Panc1 (cell line): ENCODE measurements around the gene PSAP. TPM values are rescaled to one million over a fixed set of nuclear protein-coding genes. Genes with fewer than 3 reads are reported as not detected.

Experiments
- ATAC-seq: fragments of 200-7000 bp; cut with Tn5 transposase; 2 replicates; pipeline ENCODE4 v1.9.1; 2020; ENCODE audit warnings: mild to moderate bottlenecking, moderate library complexity
- BruUV-seq: library from RNA; stranded (reverse); fragments of 400-500 nt; replicated peaks from 2 replicates; lab custom pipeline; 2021; lab: Mats Ljungman, UMichigan
- CTCF ChIA-PET: fragments of 300-600 bp; sonication (Branson Sonifier 250); formaldehyde crosslinking; loops from one replicate; lab custom pipeline; 2022; ENCODE audit warnings: antibody characterized with exemption; lab: Charles Lee
- POLR2A ChIA-PET: fragments of 300-600 bp; sonication (Branson Sonifier 250); formaldehyde crosslinking; loops from one replicate; lab custom pipeline; 2022; ENCODE audit warnings: antibody characterized with exemption; lab: Charles Lee
- DNase-seq: peaks from one replicate; pipeline ENCODE4 v3.0.0-alpha.2; 2010; ENCODE audit warnings: low read depth, low spot score
- H3K27ac ChIP-seq: 2 replicates; pipeline ENCODE4 v1.5.1; 2011; ENCODE audit warnings: mild to moderate bottlenecking, low read length, inconsistent platforms
- H3K27me3 ChIP-seq: fragments of 200-500 bp; sonication (Bioruptor generic); 2 replicates; pipeline ENCODE4 v1.6.0; 2014; ENCODE audit warnings: low read length, inconsistent platforms; ENCODE audit not compliant: control insufficient read depth, insufficient read depth
- H3K36me3 ChIP-seq: fragments of 200-500 bp; sonication (Bioruptor generic); 2 replicates; pipeline ENCODE4 v1.5.1; 2014; ENCODE audit warnings: inconsistent platforms, mild to moderate bottlenecking, low read length, moderate library complexity; ENCODE audit not compliant: control insufficient read depth, insufficient read depth
- H3K4me1 ChIP-seq: 2 replicates; pipeline ENCODE4 v1.5.1; 2011; ENCODE audit warnings: inconsistent platforms, mild to moderate bottlenecking, low read length, moderate library complexity; ENCODE audit not compliant: control insufficient read depth, insufficient read depth
- H3K4me3 ChIP-seq, 2 experiments: 2 replicates each; pipeline ENCODE4 v1.5.1; 2011 to 2012; ENCODE audit warnings: low read depth in 2 of 2, low read length in 2 of 2, mild to moderate bottlenecking in 2 of 2, inconsistent platforms in 1 of 2, moderate library complexity in 1 of 2
- H3K9me3 ChIP-seq: fragments of 200-500 bp; sonication (Bioruptor generic); 2 replicates; pipeline ENCODE4 v1.5.1; 2014; ENCODE audit warnings: low read depth, mild to moderate bottlenecking, inconsistent platforms, low read length, moderate library complexity; ENCODE audit not compliant: control insufficient read depth, insufficient read depth
- POLR2AphosphoS5 ChIP-seq: IDR thresholded peaks from 2 replicates; pipeline ENCODE4 v1.6.1; 2012; ENCODE audit warnings: mild to moderate bottlenecking, low read depth, low read length, moderate library complexity
- SIN3A ChIP-seq: IDR thresholded peaks from 2 replicates; pipeline ENCODE4 v1.6.1; 2012; ENCODE audit warnings: low read depth, mild to moderate bottlenecking, low read length, moderate library complexity, borderline replicate concordance; ENCODE audit not compliant: insufficient read depth
- TCF7L2 ChIP-seq: IDR thresholded peaks from 2 replicates; pipeline ENCODE4 v1.6.1; 2011; ENCODE audit warnings: mild to moderate bottlenecking, low read depth, low read length, inconsistent platforms
- in situ Hi-C: cut with HindIII; loops from 2 replicates; pipeline ENCODE4 v1.10.0; 2016; ENCODE audit warnings: low sequenced_read_pairs, low pct_unique_long_range_greater_than_20kb
- intact Hi-C: fragments of 100-400 bp; cut with micrococcal nuclease; formaldehyde crosslinking; loops from one replicate; pipeline ENCODE4 v1.10.0; 2022; ENCODE audit not compliant: unreplicated experiment
- total RNA-seq: library from RNA; stranded (reverse); gene quantifications from one replicate; pipeline ENCODE4 v1.2.1, GENCODE V29; 2021; ENCODE audit not compliant: unreplicated experiment
- TF ChIP-seq, protein P1 (sequence below), 2 experiments: IDR thresholded peaks; 2 replicates each; pipeline ENCODE4 v1.6.1; 2011 to 2012; ENCODE audit warnings: low read depth in 2 of 2, control low read depth in 1 of 2, low read length in 1 of 2, mild to moderate bottlenecking in 1 of 2, moderate library complexity in 1 of 2; ENCODE audit not compliant: insufficient read depth in 1 of 2
- TF ChIP-seq, protein P2 (sequence below): fragments of 450-650 bp; IDR thresholded peaks from 2 replicates; pipeline ENCODE4 v1.5.1; 2017; ENCODE audit warnings: mild to moderate bottlenecking

PSAP gene
- total RNA-seq, 1 experiment from 2014 or later = 3,649 TPM

DNA sequence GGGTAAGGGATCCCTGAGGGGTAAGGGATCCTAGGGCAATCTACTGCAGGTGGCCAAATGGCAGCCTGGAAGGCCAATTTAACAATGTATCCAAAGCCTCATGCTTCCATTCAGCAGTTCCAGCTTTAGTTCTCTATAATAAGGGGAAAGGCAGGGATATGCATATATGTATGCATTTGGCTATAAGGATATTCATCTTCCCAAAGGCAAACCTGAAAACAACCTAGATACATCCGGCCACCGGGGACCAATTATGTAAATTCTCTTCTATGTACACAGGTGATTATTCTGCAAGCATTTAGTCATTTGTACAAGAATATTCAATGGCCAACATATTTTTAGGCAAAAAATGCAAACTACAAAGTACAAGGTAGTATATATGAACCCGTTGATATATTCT is 26.7 kb downstream of the PSAP start:
- Histone ChIP-seq H3K36me3 (peaks cover 84% of the 10 kb centered on the region), H3K27me3 (no peaks in the 10 kb centered on the region), H3K4me3 (no peak overlapping the region), H3K27ac (no peak overlapping the region), H3K9me3 (no peaks in the 10 kb centered on the region), H3K4me1 (no peaks in the 10 kb centered on the region)
- DNase-seq = no peak
- no peak for TF ChIP-seq TCF7L2
- no peak for TF ChIP-seq SIN3A
- TF ChIP-seq POLR2AphosphoS5 = no peak; the same call in 1 of the 2 replicates
- TF ChIP-seq, protein P1, sequence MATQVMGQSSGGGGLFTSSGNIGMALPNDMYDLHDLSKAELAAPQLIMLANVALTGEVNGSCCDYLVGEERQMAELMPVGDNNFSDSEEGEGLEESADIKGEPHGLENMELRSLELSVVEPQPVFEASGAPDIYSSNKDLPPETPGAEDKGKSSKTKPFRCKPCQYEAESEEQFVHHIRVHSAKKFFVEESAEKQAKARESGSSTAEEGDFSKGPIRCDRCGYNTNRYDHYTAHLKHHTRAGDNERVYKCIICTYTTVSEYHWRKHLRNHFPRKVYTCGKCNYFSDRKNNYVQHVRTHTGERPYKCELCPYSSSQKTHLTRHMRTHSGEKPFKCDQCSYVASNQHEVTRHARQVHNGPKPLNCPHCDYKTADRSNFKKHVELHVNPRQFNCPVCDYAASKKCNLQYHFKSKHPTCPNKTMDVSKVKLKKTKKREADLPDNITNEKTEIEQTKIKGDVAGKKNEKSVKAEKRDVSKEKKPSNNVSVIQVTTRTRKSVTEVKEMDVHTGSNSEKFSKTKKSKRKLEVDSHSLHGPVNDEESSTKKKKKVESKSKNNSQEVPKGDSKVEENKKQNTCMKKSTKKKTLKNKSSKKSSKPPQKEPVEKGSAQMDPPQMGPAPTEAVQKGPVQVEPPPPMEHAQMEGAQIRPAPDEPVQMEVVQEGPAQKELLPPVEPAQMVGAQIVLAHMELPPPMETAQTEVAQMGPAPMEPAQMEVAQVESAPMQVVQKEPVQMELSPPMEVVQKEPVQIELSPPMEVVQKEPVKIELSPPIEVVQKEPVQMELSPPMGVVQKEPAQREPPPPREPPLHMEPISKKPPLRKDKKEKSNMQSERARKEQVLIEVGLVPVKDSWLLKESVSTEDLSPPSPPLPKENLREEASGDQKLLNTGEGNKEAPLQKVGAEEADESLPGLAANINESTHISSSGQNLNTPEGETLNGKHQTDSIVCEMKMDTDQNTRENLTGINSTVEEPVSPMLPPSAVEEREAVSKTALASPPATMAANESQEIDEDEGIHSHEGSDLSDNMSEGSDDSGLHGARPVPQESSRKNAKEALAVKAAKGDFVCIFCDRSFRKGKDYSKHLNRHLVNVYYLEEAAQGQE (IDR thresholded peaks at IDR 0.05; ENCODE audit: insufficient read depth in 1 of 2, low read depth in 2 of 2, low read length in 1 of 2) = no peak
- TF ChIP-seq, protein P2, sequence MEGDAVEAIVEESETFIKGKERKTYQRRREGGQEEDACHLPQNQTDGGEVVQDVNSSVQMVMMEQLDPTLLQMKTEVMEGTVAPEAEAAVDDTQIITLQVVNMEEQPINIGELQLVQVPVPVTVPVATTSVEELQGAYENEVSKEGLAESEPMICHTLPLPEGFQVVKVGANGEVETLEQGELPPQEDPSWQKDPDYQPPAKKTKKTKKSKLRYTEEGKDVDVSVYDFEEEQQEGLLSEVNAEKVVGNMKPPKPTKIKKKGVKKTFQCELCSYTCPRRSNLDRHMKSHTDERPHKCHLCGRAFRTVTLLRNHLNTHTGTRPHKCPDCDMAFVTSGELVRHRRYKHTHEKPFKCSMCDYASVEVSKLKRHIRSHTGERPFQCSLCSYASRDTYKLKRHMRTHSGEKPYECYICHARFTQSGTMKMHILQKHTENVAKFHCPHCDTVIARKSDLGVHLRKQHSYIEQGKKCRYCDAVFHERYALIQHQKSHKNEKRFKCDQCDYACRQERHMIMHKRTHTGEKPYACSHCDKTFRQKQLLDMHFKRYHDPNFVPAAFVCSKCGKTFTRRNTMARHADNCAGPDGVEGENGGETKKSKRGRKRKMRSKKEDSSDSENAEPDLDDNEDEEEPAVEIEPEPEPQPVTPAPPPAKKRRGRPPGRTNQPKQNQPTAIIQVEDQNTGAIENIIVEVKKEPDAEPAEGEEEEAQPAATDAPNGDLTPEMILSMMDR = no peak
- BruUV-seq = TSS peak; percentile 33
- intact Hi-C loops (no loop called here), in situ Hi-C loops (no loop called here)
- no peak for ATAC-seq
- ChIA-PET POLR2A (no interaction called here), CTCF (no interaction called here)

DNA sequence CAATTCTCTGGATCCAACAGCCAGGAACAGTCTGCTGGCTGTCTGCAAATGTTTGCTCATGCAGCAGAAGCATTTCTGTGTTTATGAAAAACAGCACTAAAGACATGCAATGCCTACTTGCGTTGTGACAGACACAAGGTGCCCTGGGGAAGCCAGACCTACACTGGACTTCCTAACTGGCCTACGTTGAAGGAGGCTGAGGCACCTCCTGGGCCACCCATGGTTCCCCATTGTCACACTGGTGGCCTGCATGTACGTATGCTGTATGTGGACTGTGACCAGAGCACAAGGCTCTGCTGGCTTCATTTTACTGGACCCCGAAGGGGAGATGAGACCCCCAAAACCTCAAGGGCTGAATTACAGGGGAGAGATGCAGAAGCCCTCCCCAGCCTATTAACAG is 27.7 kb downstream of the PSAP start:
- no TSS peak for BruUV-seq
- peaks cover 84% of the 10 kb centered on the region for H3K36me3 ChIP-seq
- CTCF ChIA-PET = no interaction called here

DNA sequence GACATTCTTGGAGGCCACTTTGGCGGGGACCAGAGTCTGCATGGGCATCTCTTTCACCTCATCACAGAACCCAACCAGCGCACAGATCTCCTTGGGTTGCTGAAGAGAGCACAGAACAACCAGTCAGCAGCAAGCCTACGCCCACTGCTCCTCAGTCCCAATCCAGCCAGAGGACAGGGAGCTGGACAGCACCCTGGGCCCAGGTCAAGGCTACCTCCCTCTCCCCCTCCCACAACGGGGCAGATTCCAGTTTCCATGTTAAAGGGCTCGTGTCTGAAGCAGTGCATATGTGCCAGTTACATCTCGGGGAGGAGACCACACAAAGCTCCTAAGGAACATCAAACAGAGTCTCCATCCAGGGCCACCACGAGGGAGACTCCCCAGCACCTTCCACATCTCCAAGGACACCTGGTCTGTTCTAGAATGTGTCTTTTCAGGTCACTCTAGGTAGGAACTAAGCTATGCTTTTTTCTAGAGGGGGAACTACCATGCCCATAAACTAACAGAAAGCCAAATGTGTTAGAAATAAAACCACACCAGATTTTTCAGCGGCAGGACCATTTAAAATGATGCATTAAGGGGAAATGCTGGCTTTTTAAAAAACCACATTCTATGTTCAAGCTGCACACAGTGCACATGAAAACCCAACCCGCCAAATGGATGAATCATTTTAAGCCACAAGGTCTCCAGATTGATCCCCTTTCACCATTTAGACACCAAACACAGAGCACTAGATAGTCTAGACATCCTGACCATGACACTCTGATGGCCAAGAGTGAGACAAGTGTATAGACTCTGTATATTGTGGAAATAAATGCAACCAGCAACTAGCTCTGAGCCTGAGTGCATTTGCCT is 28.9 kb downstream of the PSAP start:
- Histone ChIP-seq H3K27me3 (no peaks in the 10 kb centered on the region), H3K9me3 (no peaks in the 10 kb centered on the region), H3K27ac (no peak overlapping the region), H3K4me1 (peaks cover 3% of the 10 kb centered on the region; the same call in 1 of the 2 replicates), H3K4me3 (no peak overlapping the region), H3K36me3 (peaks cover 79% of the 10 kb centered on the region)
- intact Hi-C loops (no loop called here), in situ Hi-C loops (no loop called here)
- POLR2A ChIA-PET = interaction anchor here (0.7 kb wide), 1 partner anchor 10 kb away, joined by 3 read pairs; no protein-coding TSS in a partner anchor
- ATAC-seq (peak; percentile 10; the same call in 1 of the 2 replicates), DNase-seq (no peak)
- no TSS peak for BruUV-seq
- peak; percentile 10; the same call in 1 of the 2 replicates for TF ChIP-seq POLR2AphosphoS5
- TF ChIP-seq, protein P1 (IDR thresholded peaks at IDR 0.05; ENCODE audit: insufficient read depth in 1 of 2, low read depth in 2 of 2, low read length in 1 of 2) = 0 out of 4 replicates have a peak, but pooled peaks of 1 of the 2 experiments have one; percentile 30
- TF ChIP-seq, protein P2 = no peak
- CTCF ChIA-PET = interaction anchor here (0.6 to 1.4 kb wide), 2 partner anchors 74 to 130 kb away, joined by 4 read pairs; no protein-coding TSS in a partner anchor

More for the DNA sequence above, 27.7 kb downstream of the PSAP start:
- H3K27me3 ChIP-seq = no peaks in the 10 kb centered on the region
- H3K27ac ChIP-seq = no peak overlapping the region
- in situ Hi-C loops (no loop called here), intact Hi-C loops (no loop called here)
- no peak for ATAC-seq
- no peaks in the 10 kb centered on the region for H3K9me3 ChIP-seq
- no peak overlapping the region for H3K4me3 ChIP-seq
- no peaks in the 10 kb centered on the region for H3K4me1 ChIP-seq
- DNase-seq = no peak
- POLR2A ChIA-PET = no interaction called here
- no peak for TF ChIP-seq TCF7L2
